GM10248 (cell line): ENCODE measurements around the gene TNFRSF12A.
"Not testable (repeated sequence)": the region's sequence is repeated elsewhere in the genome, so short reads cannot be mapped to it uniquely, and the experiment has no call there.

ENCODE experiments used
- CTCF ChIA-PET: fragments of 300-600 bp; sonication (Branson Sonifier 250); formaldehyde crosslinking; extraction: SDS; loops from one replicate; lab custom pipeline; 2021; ENCODE audit warnings: antibody characterized with exemption; lab: Yijun Ruan, JAX
- POLR2A ChIA-PET: fragments of 350-650 bp; sonication (Branson Sonifier 250); formaldehyde crosslinking; extraction: SDS; loops from one replicate; lab custom pipeline; 2020; ENCODE audit warnings: antibody characterized with exemption; lab: Yijun Ruan, JAX
- DNase-seq: peaks from one replicate; pipeline ENCODE4 v3.0.0; 2012; ENCODE audit errors: extremely low spot score
- CTCF ChIP-seq: IDR thresholded peaks from 2 replicates; pipeline ENCODE4 v1.5.1; 2012; ENCODE audit warnings: mild to moderate bottlenecking, low read depth; ENCODE audit errors: extremely low read depth, missing control alignments, control extremely low read depth

TNFRSF12A gene

GRCh38 chr16:3054965-3055733 lies 35.0 kb downstream of the TNFRSF12A start:
- no peak for DNase-seq
- ChIA-PET POLR2A (no interaction called here), CTCF (interaction anchor here (0.6 to 2.7 kb wide), 4 partner anchors 21 to 631 kb away, joined by 3 to 9 read pairs (median 6); no protein-coding TSS in a partner anchor)
- TF ChIP-seq CTCF: no peak

GRCh38 chr16:3055734-3056115 lies 35.6 kb downstream of the TNFRSF12A start:
- CTCF ChIA-PET: interaction anchor here (0.9 to 2.7 kb wide), 3 partner anchors 20 to 74 kb away, joined by 3 to 9 read pairs (median 9); no protein-coding TSS in a partner anchor
- DNase-seq, POLR2A ChIA-PET: not testable (repeated sequence)

GRCh38 chr16:3056336-3057180 lies 36.4 kb downstream of the TNFRSF12A start:
- no peak for DNase-seq
- TF ChIP-seq CTCF: no peak
- ChIA-PET CTCF (interaction anchor here (0.9 to 2.7 kb wide), 3 partner anchors 19 to 73 kb away, joined by 3 to 9 read pairs (median 9); no protein-coding TSS in a partner anchor), POLR2A (no interaction called here)

GRCh38 chr16:3057181-3058138 lies 37.3 kb downstream of the TNFRSF12A start:
- no peak for DNase-seq
- ChIA-PET POLR2A (interaction anchor here (1.0 kb wide), 1 partner anchor 8 kb away, joined by 3 read pairs; no protein-coding TSS in a partner anchor), CTCF (interaction anchor here (1.0 to 4.4 kb wide), 22 partner anchors 9 to 1196 kb away, joined by 3 to 119 read pairs (median 8); partner anchors contain the start of genes ZNF205, ZNF213 and ZSCAN10)
- TF ChIP-seq CTCF: no peak

GRCh38 chr16:3058139-3059030 lies 38.2 kb downstream of the TNFRSF12A start:
- POLR2A ChIA-PET: interaction anchor here (0.5 to 1.0 kb wide), 3 partner anchors 9 to 30 kb away, joined by 3 to 6 read pairs (median 3); no protein-coding TSS in a partner anchor
- CTCF ChIA-PET: interaction anchor here (0.6 to 4.4 kb wide), 37 partner anchors 10 to 1195 kb away, joined by 3 to 119 read pairs (median 5); partner anchors contain the start of genes HCFC1R1, PAQR4, THOC6 and ZNF174
- peak; percentile 73 for DNase-seq
- peak; percentile 59 for TF ChIP-seq CTCF
